HG03135 (cell line): ENCODE data around the gene GPATCH11.

Experiments used
- ATAC-seq: cut with Tn5 transposase; IDR thresholded peaks from one replicate; pipeline ENCODE4 v1.9.1; 2021; ENCODE audit warnings: mild to moderate bottlenecking, moderate library complexity; ENCODE audit not compliant: unreplicated experiment

GPATCH11 gene

GRCh38 chr2:37083873-37084794 is at the start of gene GPATCH11, which contains the start of gene HEATR5B:
Gene GPATCH11, plus strand, starts transcription at chr2:37084518. Its CDS starts 3,864 bp downstream, at chr2:37088382.
Gene HEATR5B, minus strand, starts transcription at chr2:37084372. Its CDS starts 958 bp downstream, at chr2:37083414.
- peak; percentile 80 for ATAC-seq

- ATAC-seq: no peak
Observed at GRCh38 chr2:37037771-37038170, 46.5 kb upstream of the GPATCH11 start.

GRCh38 chr2:37039580-37039979 is 44.7 kb upstream of the GPATCH11 start:
- no peak for ATAC-seq

DNA sequence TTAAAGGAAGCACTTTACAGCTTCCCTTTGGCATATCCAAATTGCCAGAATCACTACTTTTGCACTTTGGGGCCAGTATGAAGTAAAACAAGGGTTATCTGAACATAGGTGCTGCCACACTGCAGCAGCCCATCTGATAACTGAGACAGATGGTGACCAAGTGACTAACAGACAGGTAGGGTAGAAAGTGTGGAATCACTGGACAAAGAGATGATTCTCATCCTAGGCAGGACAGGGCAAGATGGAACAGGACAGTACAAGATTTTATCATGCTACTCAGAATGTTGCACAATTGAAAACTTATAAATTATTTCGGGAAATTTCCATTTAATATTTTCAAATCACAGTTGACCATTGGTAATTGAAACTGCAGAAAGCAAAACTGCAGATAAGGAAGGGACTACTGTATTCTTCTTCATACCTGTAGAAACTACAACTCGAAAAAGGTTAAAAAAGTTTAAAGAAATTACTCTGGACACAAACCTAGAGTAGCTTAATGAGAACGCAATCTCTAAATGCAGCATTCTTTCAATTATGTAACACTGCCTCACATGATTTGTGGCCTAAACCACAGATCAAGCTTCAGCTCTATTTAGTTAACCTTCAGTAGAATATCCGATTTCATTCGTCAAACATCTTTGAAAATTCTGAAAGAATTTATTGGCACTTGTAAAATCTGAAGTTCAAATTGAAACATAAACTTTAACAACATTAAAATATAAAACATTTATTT is 31.6 kb upstream of the GPATCH11 start:
- ATAC-seq: no peak

DNA sequence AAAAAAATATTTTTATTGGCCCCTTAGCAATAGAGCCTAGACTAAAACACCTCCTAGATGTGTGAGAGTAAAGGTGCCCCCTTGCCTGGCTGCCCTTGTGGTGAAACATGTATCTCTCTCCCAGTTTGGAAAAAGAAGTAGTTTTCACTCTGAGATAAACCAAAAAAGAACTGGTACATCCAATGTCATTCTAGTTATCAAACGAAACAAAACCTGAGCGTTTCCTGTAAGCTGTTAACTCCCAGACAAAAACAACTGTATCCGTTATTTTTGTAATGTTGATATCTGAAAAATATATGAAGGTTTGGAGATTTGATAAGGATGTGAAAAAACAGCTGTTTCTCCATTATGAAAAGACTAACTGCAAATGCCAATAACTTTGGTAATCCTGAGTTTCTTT is 24.5 kb upstream of the GPATCH11 start:
- ATAC-seq: no peak

DNA sequence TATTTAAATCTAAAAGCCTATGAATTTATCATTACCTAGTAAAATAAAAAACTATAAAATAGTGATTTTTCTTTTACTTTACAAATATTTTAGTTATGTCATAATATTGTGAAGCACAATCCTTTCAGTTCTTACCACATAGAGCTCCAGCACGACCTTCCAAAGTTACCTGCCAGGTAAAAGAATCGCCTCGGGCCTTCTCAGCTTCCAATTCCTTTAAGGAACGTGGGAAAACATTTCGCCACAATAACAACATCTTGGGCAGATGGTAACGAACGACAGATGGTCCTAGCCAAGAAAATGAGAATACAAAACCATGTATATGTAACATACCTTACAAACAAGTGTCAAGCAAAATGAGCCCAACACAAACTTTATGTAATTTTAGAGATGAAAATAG is 23.9 kb upstream of the GPATCH11 start:
- no peak for ATAC-seq

- no peak for ATAC-seq
Observed at GRCh38 chr2:37061013-37061711, 23.2 kb upstream of the GPATCH11 start.

DNA sequence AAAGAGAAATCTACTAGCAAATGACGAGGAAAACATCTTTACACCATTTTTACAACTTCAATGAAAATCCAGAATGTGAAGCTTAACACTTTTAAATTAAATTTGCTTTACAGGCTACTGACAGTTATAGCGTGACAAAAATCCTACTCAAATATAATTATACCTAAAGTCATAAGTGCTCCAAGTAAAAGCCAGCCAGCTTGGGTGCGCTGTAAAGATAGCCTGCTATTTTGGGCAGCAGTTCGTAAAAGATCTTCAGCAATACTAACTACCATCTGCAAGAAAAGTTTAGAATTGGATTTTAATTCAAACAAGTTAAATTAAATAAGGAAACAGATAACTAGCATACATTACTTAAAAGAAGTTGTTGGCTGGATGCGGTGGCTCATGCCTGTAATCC is 22.5 kb upstream of the GPATCH11 start:
- no peak for ATAC-seq

DNA sequence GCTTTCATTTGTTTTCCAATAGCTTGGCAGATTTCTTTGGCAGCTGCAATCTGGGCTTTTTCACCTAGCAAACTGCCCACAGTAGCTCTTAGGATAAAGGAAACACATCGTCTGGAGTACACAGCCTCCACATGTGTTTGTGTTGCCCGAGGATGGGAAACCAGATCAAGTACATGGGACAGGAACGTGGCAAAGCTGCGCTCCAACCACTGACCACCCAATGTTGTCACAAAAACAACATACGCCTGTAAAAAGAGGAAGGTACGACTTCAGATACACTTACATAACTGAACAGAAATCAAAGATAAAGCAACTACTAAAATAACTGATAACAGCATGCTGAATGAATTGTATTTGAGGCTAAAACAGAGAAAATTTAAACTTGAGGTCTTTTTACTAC is 15.6 kb upstream of the GPATCH11 start:
- no peak for ATAC-seq

GRCh38 chr2:37070931-37071330 is 13.4 kb upstream of the GPATCH11 start:
- no peak for ATAC-seq

DNA sequence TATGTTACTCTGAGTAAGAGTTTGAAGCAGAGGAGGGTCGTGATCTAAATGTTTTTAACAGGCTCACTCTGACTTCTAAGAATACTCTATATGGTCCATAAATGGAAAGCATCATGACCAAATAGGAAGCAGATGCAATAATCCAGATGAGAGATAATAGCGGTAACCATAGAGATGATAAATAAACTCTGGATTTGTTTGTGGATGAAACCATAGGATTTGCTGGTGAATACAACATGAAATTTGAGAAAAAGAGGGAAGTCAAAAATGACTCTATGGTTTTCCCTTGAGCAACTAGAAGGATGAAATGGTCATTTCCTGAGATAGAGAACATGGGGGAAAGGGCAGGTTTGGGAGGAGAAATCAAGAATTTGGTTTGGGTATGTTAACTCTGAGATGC is 4.1 kb upstream of the GPATCH11 start:
- ATAC-seq: no peak

DNA sequence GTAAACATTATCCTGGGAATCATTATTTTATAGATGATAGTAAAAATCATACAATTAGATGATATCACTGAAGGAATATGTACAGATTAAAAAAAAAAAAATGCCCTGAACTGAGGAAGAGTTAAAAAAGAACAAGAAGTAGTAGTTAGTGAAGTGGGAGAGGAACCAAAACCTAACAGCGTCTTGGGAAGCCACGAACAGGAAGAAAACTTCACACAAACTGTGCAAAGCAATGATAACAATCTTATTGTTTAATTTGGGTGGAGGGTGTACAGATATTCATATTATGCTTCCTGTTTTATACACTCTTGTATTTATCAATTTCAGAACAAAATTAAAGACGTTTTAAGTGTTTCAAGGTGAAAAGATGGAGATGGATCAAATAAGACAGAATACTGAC is 3.6 kb upstream of the GPATCH11 start:
- ATAC-seq: no peak

- ATAC-seq: no peak
Observed at GRCh38 chr2:37084797-37085196, 479 bp downstream of the GPATCH11 start.

DNA sequence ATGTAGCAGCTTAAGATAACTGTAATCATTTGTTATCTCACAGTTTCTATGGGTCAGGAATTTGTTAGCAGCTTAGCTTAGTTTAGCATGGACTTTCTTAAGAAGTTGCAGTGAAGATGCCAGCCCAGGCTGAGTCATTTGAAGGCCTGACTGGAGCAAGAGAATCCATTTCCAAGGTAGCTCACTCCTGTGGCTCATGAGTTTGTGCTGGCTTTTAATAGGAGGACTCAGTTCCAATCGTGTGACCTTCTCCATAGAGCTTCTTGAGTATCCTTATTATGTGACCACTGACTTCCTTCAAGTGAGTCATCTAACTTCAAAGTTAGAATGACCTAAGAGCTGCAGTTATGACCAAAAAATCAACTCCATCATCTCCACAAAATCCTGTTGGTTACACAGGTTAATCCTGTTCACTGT is 1.4 kb downstream of the GPATCH11 start:
- ATAC-seq: no peak

GRCh38 chr2:37090019-37090477 is 5.7 kb downstream of the GPATCH11 start:
- peak; percentile 88 for ATAC-seq

DNA sequence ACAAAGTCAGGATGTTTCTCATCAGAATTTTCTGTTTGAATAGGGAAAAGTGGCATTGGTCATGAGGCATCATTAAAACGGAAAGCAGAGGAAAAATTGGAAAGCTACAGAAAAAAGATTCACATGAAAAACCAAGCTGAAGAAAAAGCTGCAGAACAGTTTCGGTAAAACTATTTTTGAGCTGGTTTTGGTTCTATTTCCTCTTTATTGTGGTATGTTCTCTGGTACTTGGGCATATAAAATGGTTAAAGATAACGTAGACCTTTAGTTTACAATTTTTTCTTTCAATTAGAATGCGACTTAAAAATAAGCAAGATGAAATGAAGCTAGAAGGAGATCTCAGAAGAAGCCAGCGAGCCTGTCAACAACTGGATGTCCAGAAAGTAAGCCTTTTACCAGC is 7.6 kb downstream of the GPATCH11 start:
- peak; percentile 59 for ATAC-seq

DNA sequence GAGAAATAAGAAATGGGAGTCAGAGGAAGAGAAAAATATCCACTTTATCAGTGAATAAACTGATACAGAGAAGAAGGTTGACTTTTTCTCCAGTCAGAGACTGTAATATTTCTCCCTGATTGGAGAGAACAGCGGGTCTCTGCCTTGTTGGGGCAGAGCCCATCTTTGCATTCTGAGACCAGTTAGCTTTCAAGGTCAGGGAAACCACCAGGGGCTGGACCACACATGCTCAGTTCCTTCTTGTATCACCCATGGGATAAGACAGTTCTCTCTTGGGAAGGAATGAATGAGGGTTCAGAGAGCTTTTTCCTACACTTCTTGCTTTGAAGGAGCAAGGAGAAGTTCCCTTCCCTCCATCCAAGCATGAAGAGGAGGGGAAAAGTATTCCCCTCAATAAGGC is 12.2 kb downstream of the GPATCH11 start:
- ATAC-seq: no peak

DNA sequence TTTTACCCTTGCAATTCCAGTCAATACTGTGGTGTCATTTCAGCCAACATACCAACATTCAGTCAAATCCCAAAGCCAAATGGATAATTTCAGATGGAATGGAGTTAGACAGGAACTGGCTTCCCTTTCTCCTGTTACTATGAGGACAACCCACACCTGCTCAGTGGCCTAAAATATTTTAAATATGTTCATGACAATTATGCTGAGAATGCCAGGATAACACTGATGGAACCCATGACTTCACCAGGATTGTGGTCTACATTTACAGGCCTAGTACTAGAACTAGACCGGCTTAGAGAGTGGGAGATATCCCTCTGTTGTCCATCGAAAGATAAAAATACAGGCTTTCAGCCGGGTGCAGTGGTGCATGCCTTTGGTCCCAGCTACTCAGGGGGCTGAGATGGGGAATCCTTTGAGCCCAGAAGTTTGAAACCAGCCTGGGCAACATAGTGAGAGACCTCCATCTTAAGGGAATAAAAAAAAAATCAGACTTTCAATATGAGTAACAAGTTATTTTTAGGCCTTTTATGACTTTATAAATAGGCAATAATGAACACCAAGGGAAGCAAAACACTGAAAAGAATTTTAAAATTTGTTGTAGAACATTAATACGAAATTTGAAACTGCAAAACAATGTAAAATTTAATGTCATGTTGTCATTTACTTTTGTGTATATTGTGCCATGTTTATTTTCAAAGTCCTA is 14.2 kb downstream of the GPATCH11 start:
- no peak for ATAC-seq

GRCh38 chr2:37100054-37100453 is 15.7 kb downstream of the GPATCH11 start:
- ATAC-seq: no peak

DNA sequence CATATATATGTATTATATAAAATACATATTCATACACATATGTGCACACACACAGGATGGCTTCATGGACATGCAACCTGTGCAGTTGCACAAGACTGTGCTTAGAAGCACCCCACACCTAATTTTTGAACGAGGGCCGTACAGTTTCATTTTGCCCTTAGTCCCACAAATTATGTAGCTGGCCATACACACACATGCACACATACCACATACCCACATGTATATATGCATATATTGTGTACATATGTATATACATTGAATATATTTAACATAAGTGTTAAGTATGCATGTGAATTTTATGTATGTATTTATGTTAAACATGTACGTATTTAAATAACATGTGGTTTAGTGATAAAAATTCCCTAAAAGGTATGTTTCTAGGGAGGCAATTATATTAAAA is 18.3 kb downstream of the GPATCH11 start:
- no peak for ATAC-seq

- no peak for ATAC-seq
Observed at GRCh38 chr2:37104178-37104577, 19.9 kb downstream of the GPATCH11 start.
